ENCODE measurements around the gene DHRSX. TPM values are rescaled to one million over a fixed set of nuclear protein-coding genes. Genes with fewer than 3 reads are reported as not detected.

Gene DHRSX
- polyA plus RNA-seq, 3 donors: 12.9 to 33.2 (median 28.3) TPM

GRCh38 chrX:2540426-2540947 lies 39.7 kb upstream of the DHRSX start:
- no peaks in the 10 kb centered on the region for H3K27me3 ChIP-seq (ENCODE audit: control insufficient read depth in 2 of 2, insufficient read depth in 2 of 2, low read length in 2 of 2)
- WGBS (ENCODE audit: insufficient coverage): no CpG with 5 or more reads among the region's 12 CpGs
- no peaks in the 10 kb centered on the region for H3K36me3 ChIP-seq (replicated peaks in 1 of 2; ENCODE audit: control insufficient read depth in 1 of 2, insufficient read depth in 2 of 2, low read length in 2 of 2)
- H3K27ac Mint-ChIP-seq: no peak overlapping the region
- no peaks in the 10 kb centered on the region for H3K4me1 ChIP-seq (ENCODE audit: control insufficient read depth in 1 of 2, insufficient read depth in 2 of 2, low read length in 2 of 2)
- no peaks in the 10 kb centered on the region for H4K20me1 ChIP-seq (ENCODE audit: insufficient read depth, low read length)
- intact Hi-C loops (cut with micrococcal nuclease): no loop called here
- no peak overlapping the region for H3K9ac ChIP-seq (ENCODE audit: insufficient read depth, low read length, poor library complexity, severe bottlenecking)
- H2AFZ ChIP-seq (ENCODE audit: insufficient read depth, low read depth, low read length, poor library complexity, severe bottlenecking): no peak overlapping the region
- H3K27ac ChIP-seq (ENCODE audit: low read depth in 1 of 2, low read length in 2 of 2): no peak overlapping the region
- peaks cover 13% of the 10 kb centered on the region for H3K4me1 Mint-ChIP-seq
- no peak for TF ChIP-seq CTCF (IDR thresholded peaks at IDR 0.05)
- no peak overlapping the region for H3K4me2 ChIP-seq (replicated peaks; ENCODE audit: extremely low read depth, low read length, poor library complexity, severe bottlenecking)
- H3K36me3 Mint-ChIP-seq: no peaks in the 10 kb centered on the region
- H3K9me3 Mint-ChIP-seq: peaks cover 0 to 3% (median 1%) of the 10 kb centered on the region in 7 donors
- DNase-seq: no peak
- H3K79me2 ChIP-seq (ENCODE audit: insufficient read depth, low read length): no peaks in the 10 kb centered on the region
- H3K4me3 ChIP-seq (replicated peaks in 1 of 3; ENCODE audit: low read depth in 2 of 3, low read length in 3 of 3): no peak overlapping the region
- H3K9me3 ChIP-seq (replicated peaks in 1 of 2; ENCODE audit: control insufficient read depth in 1 of 2, insufficient read depth in 1 of 2, low read length in 2 of 2): no peaks in the 10 kb centered on the region
- peaks cover 2 to 13% (median 7%) of the 10 kb centered on the region in 3 donors for H3K27me3 Mint-ChIP-seq (ENCODE audit: low read depth in 3 of 3)
- no peak overlapping the region for H3K4me3 Mint-ChIP-seq

- no peak for TF ChIP-seq CTCF (IDR thresholded peaks at IDR 0.05)
- intact Hi-C loops (cut with micrococcal nuclease): no loop called here
- no peak overlapping the region for H3K4me3 ChIP-seq (replicated peaks in 1 of 3; ENCODE audit: low read depth in 2 of 3, low read length in 3 of 3)
- no peaks in the 10 kb centered on the region for H3K4me1 ChIP-seq (ENCODE audit: control insufficient read depth in 1 of 2, insufficient read depth in 2 of 2, low read length in 2 of 2)
- no peak for DNase-seq
- no peaks in the 10 kb centered on the region for H3K79me2 ChIP-seq (ENCODE audit: insufficient read depth, low read length)
- H3K9ac ChIP-seq (ENCODE audit: insufficient read depth, low read length, poor library complexity, severe bottlenecking): no peak overlapping the region
- Mint-ChIP-seq H3K4me3 (no peak overlapping the region), H3K27me3 (ENCODE audit: low read depth in 3 of 3) (peaks cover 2 to 13% (median 7%) of the 10 kb centered on the region in 3 donors), H3K27ac (no peak overlapping the region), H3K36me3 (no peaks in the 10 kb centered on the region), H3K4me1 (peaks cover 13% of the 10 kb centered on the region), H3K9me3 (peaks cover 0 to 3% (median 0%) of the 10 kb centered on the region in 7 donors)
- no peak overlapping the region for H2AFZ ChIP-seq (ENCODE audit: insufficient read depth, low read depth, low read length, poor library complexity, severe bottlenecking)
- no peaks in the 10 kb centered on the region for H4K20me1 ChIP-seq (ENCODE audit: insufficient read depth, low read length)
- H3K4me2 ChIP-seq (replicated peaks; ENCODE audit: extremely low read depth, low read length, poor library complexity, severe bottlenecking): no peak overlapping the region
- no CpG with 5 or more reads among the region's 3 CpGs for WGBS (ENCODE audit: insufficient coverage)
- H3K27me3 ChIP-seq (ENCODE audit: control insufficient read depth in 2 of 2, insufficient read depth in 2 of 2, low read length in 2 of 2): no peaks in the 10 kb centered on the region
- H3K36me3 ChIP-seq (replicated peaks in 1 of 2; ENCODE audit: control insufficient read depth in 1 of 2, insufficient read depth in 2 of 2, low read length in 2 of 2): no peaks in the 10 kb centered on the region
- H3K27ac ChIP-seq (ENCODE audit: low read depth in 1 of 2, low read length in 2 of 2): no peak overlapping the region
- no peaks in the 10 kb centered on the region for H3K9me3 ChIP-seq (replicated peaks in 1 of 2; ENCODE audit: control insufficient read depth in 1 of 2, insufficient read depth in 1 of 2, low read length in 2 of 2)
These were observed 38.8 kb upstream of the DHRSX start for GRCh38 chrX:2539586-2539985.

All from CD14-positive monocyte (primary cell).